WI38 (cell line): ENCODE results near the gene APOBEC3G.

Source experiments
- H3K4me3 ChIP-seq: 2 replicates; pipeline ENCODE4 v1.5.1; 2011; ENCODE audit warnings: low read depth, mild to moderate bottlenecking, control low read depth, low read length
- CTCF ChIP-seq: IDR thresholded peaks from 2 replicates; pipeline ENCODE4 v1.5.1; 2012; ENCODE audit warnings: low read depth, mild to moderate bottlenecking, control low read depth, low read length

APOBEC3G gene

GRCh38 chr22:39090426-39091064 is 13.5 kb downstream of the APOBEC3G start:
- no peak for TF ChIP-seq CTCF
- H3K4me3 ChIP-seq: no peak overlapping the region

DNA sequence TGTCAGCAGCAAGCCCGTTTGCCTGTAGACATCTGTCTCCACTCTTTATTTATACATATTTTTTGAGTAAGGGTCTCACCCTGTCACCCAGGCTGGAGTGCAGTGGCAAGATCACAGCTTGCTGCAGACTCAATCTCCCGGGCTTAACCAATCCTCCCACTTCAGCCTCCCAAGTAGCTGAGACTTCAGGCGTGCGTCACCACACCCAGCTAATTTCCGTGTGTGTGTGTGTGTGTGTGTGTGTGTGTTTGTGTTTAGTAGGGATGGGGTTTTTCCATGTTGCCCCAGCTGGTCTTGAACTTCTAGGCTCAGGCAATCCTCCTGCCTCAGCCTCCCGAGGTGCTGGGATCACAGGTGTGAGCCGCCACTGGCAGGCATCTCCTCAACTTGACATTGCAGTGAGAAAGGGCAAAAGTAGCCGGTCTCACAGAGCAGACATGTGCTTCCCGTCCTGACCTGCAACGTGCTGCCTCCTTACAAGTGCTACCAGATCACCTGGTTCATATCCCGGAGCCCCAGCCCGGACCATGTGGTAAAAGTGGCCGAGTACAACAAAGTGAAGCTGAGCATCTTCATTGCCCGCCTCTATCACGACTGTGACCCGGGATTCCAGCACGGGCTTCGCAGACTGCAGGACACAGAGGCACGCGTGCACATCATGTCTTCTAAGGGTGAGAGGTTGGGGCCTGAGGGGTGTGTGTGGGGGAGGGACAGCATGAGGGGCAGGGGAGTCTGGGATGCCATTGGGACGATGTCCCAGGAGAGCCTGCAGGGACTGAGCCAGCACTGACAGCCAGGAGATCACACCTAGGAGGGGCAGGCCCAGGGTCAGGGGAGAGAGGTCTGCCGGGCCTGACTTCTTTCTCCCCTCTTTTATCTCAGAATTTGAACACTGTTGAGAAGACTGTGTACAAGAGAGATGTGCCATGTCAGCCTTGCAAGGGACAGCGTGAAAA is 14.3 kb downstream of the APOBEC3G start:
- no peak overlapping the region for H3K4me3 ChIP-seq
- TF ChIP-seq CTCF: no peak

DNA sequence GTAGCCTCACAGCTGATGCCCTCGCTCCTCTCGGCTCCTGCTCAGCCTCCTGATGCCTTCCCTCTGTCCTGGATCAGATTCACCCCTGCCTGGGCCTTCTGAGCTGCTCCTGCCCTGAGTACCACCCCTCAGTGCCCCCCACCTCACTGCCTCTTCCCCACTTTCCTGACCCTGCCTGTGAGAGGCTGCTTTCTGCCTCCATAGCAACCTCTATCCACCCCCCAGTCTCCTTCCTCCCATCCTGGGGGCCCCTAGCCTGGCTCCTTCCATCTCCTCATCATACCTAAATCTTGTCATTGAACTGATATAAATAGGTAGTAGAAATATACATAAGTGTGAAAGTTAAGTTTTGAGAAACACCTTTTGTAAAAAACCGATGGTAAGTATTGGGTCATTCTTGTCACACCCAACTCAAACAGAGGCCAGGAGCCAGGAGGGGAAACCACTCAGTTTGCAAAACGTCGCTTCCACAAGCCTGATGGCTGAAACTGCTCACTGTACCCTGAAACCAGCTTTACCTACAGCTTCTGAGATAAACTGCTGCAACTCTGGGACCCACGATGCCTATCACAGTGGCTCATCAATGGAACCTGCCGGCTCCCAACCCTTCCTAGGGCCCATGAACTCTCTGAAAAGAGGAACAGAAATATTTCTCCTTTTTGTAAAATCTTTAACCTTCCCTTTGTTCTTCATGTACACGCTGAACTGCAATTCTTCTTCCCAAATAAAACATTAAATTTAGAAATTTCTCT is 15.2 kb downstream of the APOBEC3G start:
- TF ChIP-seq CTCF: no peak
- H3K4me3 ChIP-seq: no peak overlapping the region

GRCh38 chr22:39094717-39095389 is 17.8 kb downstream of the APOBEC3G start:
- H3K4me3 ChIP-seq: no peak overlapping the region
- no peak for TF ChIP-seq CTCF

GRCh38 chr22:39095971-39096370 is 18.9 kb downstream of the APOBEC3G start:
- no peak overlapping the region for H3K4me3 ChIP-seq
- no peak for TF ChIP-seq CTCF

DNA sequence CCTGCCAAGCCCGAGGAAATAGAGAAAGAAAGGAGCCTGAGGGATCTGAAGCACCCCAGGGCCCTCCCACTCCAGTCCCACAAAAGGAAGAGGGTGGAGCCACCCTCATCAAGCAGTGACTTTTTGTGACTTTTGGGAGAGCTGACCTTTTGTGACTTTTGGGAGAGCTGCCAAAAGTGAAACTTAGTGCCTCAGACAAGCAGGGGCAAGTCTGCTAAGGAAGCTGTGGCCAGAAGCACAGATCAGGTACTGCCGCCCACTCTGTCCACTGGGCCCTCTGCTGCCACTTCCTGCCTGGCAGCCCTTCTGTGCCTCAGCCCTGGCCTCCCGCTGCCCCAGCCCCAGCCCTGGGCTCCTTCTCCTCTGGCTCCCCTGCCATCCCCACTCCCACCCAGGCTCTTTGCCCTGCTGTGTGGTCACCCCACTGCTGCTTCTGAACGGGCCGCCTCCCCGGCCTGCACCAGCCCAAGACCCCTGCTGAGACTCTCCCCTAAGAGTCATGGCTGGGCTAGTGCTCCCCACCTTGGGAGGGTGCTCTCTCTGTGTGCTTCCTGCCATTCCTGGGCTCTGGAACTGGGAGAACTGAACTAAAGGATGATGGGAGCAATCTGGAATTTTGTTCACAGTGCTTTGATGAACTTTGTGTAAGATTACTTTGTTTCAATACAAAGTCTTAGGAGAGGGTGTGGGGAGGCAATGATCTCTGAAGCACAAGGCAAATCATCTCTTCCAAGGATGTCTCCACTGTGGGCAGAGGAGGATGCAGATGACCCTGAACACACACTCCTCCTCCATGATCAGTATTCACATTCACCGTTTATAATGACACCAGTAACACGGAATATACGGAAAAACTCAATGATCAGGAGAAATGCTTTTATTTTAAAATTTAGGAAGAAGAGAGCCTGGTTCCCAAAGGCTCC is 20.3 kb downstream of the APOBEC3G start, which contains the start of gene APOBEC3H:
Gene APOBEC3H (plus strand): TSS at position 147 of the 923 bp plus-strand sequence. CDS start 3,035 bp downstream, outside the sequence.
- no peak for TF ChIP-seq CTCF

More for the DNA sequence above, 20.3 kb downstream of the APOBEC3G start, which contains the start of gene APOBEC3H:
- no peak within 1 kb of the TSS for H3K4me3 ChIP-seq
